HepG2 (cell line): ENCODE data around the gene DDX17. TPM values are rescaled to one million over a fixed set of nuclear protein-coding genes. Genes with fewer than 3 reads are reported as not detected.

Experiments used
- AGO2 ChIP-seq: fragments of 200-400 bp; formaldehyde crosslinking; optimal IDR thresholded peaks from 2 replicates; pipeline ENCODE3; 2017; ENCODE audit warnings: mild to moderate bottlenecking, low read depth, low read length, moderate library complexity
- EP300 ChIP-seq, 3 experiments: sonication (generic) in 1 of 3; formaldehyde crosslinking in 1 of 3; IDR thresholded peaks; 2 replicates each; pipeline versions ENCODE4 v1.5.1 to v1.6.1; 2011 to 2020; ENCODE audit warnings: low read depth in 2 of 3, low read length in 2 of 3, borderline replicate concordance in 1 of 3, improper control_type of control experiment in 1 of 3, mild to moderate bottlenecking in 1 of 3, missing genetic modification reagents in 1 of 3, moderate library complexity in 1 of 3
- ESRRA ChIP-seq: sonication (generic); formaldehyde crosslinking; IDR thresholded peaks from 2 replicates; pipeline ENCODE4 v1.5.1; 2020; ENCODE audit warnings: mild to moderate bottlenecking, low read depth, missing genetic modification reagents
- GATAD1 ChIP-seq: IDR thresholded peaks from 2 replicates; pipeline ENCODE4 v1.6.1; 2016; ENCODE audit warnings: missing genetic modification reagents, missing compliant biosample characterization
- HNRNPLL ChIP-seq: fragments of 200-400 bp; formaldehyde crosslinking; IDR thresholded peaks from 2 replicates; pipeline ENCODE4 v1.6.1; 2017; ENCODE audit warnings: mild to moderate bottlenecking, low read depth, low read length; ENCODE audit not compliant: poor library complexity, severe bottlenecking
- KDM5A ChIP-seq: fragments of 200-600 bp; sonication (generic); IDR thresholded peaks from 2 replicates; pipeline ENCODE4 v1.7.0; 2018; ENCODE audit warnings: antibody characterized with exemption, mild to moderate bottlenecking, low read length, borderline replicate concordance
- MTA3 ChIP-seq: sonication (generic); formaldehyde crosslinking; IDR thresholded peaks from 2 replicates; pipeline ENCODE4 v1.4.0; 2020; ENCODE audit warnings: missing genetic modification reagents
- POLR2A ChIP-seq, 2 experiments: IDR thresholded peaks; 2 replicates each; pipeline ENCODE4 v1.6.1; 2011; ENCODE audit warnings: low read depth in 2 of 2, low read length in 2 of 2, mild to moderate bottlenecking in 1 of 2, moderate library complexity in 1 of 2; ENCODE audit not compliant: insufficient read depth in 1 of 2
- REL ChIP-seq: sonication (generic); formaldehyde crosslinking; conservative IDR thresholded peaks from 2 replicates; pipeline ENCODE4 v1.8.0; 2022; ENCODE audit warnings: mild to moderate bottlenecking, missing genetic modification reagents, moderate library complexity
- RXRB ChIP-seq: IDR thresholded peaks from 2 replicates; pipeline ENCODE4 v1.6.1; 2016; ENCODE audit warnings: borderline replicate concordance, missing genetic modification reagents, missing compliant biosample characterization
- SNAPC2 ChIP-seq: sonication (generic); formaldehyde crosslinking; IDR thresholded peaks from 2 replicates; pipeline ENCODE4 v1.8.1; 2022; ENCODE audit warnings: mild to moderate bottlenecking, missing genetic modification reagents
- ZFAT ChIP-seq: sonication (generic); formaldehyde crosslinking; conservative IDR thresholded peaks from 2 replicates; pipeline ENCODE4 v1.8.1; 2023; ENCODE audit warnings: missing genetic modification reagents, inconsistent platforms
- ZFY ChIP-seq: sonication (generic); formaldehyde crosslinking; IDR thresholded peaks from 2 replicates; pipeline ENCODE4 v1.4.0; 2020; ENCODE audit warnings: missing genetic modification reagents
- ZMAT3 ChIP-seq: sonication (generic); formaldehyde crosslinking; conservative IDR thresholded peaks from 2 replicates; pipeline ENCODE4 v1.7.0; 2021; ENCODE audit warnings: missing genetic modification reagents
- ZNF432 ChIP-seq: sonication (generic); formaldehyde crosslinking; IDR thresholded peaks from 2 replicates; pipeline ENCODE4 v1.5.0; 2020; ENCODE audit warnings: missing genetic modification reagents, mild to moderate bottlenecking, borderline replicate concordance
- ZNF558 ChIP-seq: sonication (generic); formaldehyde crosslinking; IDR thresholded peaks from 2 replicates; pipeline ENCODE4 v1.9.0; 2022; ENCODE audit warnings: mild to moderate bottlenecking, missing genetic modification reagents, borderline replicate concordance
- ZNF746 ChIP-seq: sonication (generic); formaldehyde crosslinking; IDR thresholded peaks from 2 replicates; pipeline ENCODE4 v1.8.0; 2022; ENCODE audit warnings: mild to moderate bottlenecking, missing genetic modification reagents
- ZNF780A ChIP-seq: sonication (generic); formaldehyde crosslinking; IDR thresholded peaks from 2 replicates; pipeline ENCODE4 v1.8.0; 2022; ENCODE audit warnings: mild to moderate bottlenecking, missing genetic modification reagents, moderate library complexity
- polyA plus RNA-seq, 8 experiments: library from polyadenylated mRNA; depleted of rRNA in 3 of 8; stranded (reverse) in 7 of 8; unstranded in 1 of 8; fragments of >200 nt; fragmentation: Illumina TruSeq in 4 of 8; extraction: Trizol in 4 of 8; gene quantifications; 2 replicates each; pipeline versions ENCODE4 v1.2.1 to v1.2.3, GENCODE V29; 2011 to 2016; ENCODE audit warnings: low read depth in 4 of 8, missing spikeins in 1 of 8, mixed read lengths in 1 of 8; ENCODE audit not compliant: insufficient read depth in 1 of 8
- total RNA-seq, 5 experiments: library from RNA; depleted of rRNA; stranded (reverse); fragments of >200 nt; fragmentation: Illumina TruSeq; extraction: Trizol; gene quantifications; 2 replicates each; pipeline ENCODE4 v1.2.3, GENCODE V29; 2016; ENCODE audit warnings: low read depth in 1 of 5
- TF ChIP-seq, protein P1 (sequence below): sonication (generic); formaldehyde crosslinking; IDR thresholded peaks from 2 replicates; pipeline ENCODE4 v1.8.1; 2023; ENCODE audit warnings: mild to moderate bottlenecking, moderate library complexity, missing genetic modification reagents
- TF ChIP-seq, protein P2 (sequence below): sonication (generic); formaldehyde crosslinking; conservative IDR thresholded peaks from 2 replicates; pipeline ENCODE4 v1.4.0; 2020; ENCODE audit warnings: missing genetic modification reagents
- TF ChIP-seq, protein P3 (sequence below): IDR thresholded peaks from 2 replicates; pipeline ENCODE4 v1.6.1; 2016
- TF ChIP-seq, protein P4 (sequence below): sonication (generic); formaldehyde crosslinking; IDR thresholded peaks from 2 replicates; pipeline ENCODE4 v1.4.0; 2020; ENCODE audit warnings: missing genetic modification reagents

The DDX17 gene
- total and polyA plus RNA-seq, 2 of the 13 experiments (the other 11 are each of a cell fraction or from before 2014, with no cell fraction given), result 238 to 344 TPM

DNA sequence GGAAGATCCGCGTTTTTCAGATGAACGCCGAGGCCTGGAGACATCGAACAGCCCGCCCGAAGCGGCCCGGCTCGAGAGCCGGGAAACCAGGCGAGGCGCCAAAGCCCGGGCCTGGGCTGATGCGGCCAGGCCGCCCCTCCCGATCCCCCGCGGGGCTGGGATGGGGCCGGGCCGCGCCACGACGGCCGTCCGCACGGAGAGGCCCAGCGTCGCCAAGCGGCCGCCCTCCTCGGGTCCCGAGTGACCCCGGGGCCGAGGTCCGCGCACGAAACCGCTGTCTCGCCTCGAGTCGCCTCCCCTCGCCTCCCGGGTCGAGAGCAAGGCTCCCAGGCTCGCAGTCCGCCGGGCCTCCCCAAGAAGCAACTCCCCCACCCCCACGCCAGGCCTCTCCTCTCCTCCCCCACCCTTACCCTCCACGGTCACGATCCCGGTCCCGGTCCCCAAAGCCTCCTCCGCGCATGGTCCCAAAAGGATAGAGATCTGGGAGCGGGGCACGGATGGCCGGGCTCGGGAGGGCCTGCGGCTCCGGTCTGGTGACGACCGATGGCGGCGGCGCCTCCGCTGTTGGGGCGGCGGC, 482 bp downstream of the DDX17 start (continued):
- TF ChIP-seq ZFAT (CRISPR knock-in tag) (0 out of 2 replicates have a peak, but pooled peaks have one; percentile 42), ZNF558 (CRISPR knock-in tag) (no peak), HNRNPLL (no peak), RXRB (CRISPR knock-in tag) (0 out of 2 replicates have a peak, but pooled peaks have one; percentile 7), ESRRA (CRISPR knock-in tag) (peak; percentile 22; the same call in 1 of the 2 replicates), AGO2 (peak; percentile 92), SNAPC2 (CRISPR knock-in tag) (no peak), ZNF746 (CRISPR knock-in tag) (0 out of 2 replicates have a peak, but pooled peaks have one; percentile 27), ZNF780A (CRISPR knock-in tag) (no peak), POLR2A (IDR thresholded peaks at IDR 0.05; ENCODE audit: insufficient read depth in 1 of 2, low read depth in 2 of 2, low read length in 2 of 2) (no peak), GATAD1 (CRISPR knock-in tag) (0 out of 2 replicates have a peak, but pooled peaks have one; percentile 15), MTA3 (CRISPR knock-in tag) (no peak), KDM5A (0 out of 2 replicates have a peak, but pooled peaks have one; percentile 63), ZMAT3 (CRISPR knock-in tag) (no peak), EP300 (IDR thresholded peaks at IDR 0.05; ENCODE audit: low read depth in 2 of 2, low read length in 2 of 2) (no peak), EP300 (CRISPR knock-in tag; IDR thresholded peaks at IDR 0.05; ENCODE audit: borderline replicate concordance) (no peak), ZNF432 (CRISPR knock-in tag) (no peak), ZFY (CRISPR knock-in tag) (peak; percentile 91), REL (CRISPR knock-in tag) (no peak)
- TF ChIP-seq, protein P1, sequence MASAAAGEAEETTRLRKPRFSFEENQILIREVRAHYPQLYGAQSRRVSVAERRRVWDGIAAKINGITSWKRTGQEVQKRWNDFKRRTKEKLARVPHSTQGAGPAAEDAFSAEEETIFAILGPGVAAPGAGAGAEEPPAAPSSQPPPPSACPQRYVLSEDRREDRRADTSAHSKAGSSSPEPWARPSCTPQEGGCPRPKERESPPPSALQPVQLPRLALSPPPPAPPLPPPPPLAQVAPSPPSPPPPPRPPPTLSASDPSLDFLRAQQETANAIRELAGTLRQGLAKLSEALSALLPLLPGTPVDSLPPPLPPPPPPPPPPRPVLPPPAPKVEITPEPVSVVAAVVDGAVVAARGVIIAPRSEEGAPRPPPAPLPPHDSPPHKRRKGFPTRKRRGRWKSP (CRISPR knock-in tag), result no peak
- TF ChIP-seq, protein P2, sequence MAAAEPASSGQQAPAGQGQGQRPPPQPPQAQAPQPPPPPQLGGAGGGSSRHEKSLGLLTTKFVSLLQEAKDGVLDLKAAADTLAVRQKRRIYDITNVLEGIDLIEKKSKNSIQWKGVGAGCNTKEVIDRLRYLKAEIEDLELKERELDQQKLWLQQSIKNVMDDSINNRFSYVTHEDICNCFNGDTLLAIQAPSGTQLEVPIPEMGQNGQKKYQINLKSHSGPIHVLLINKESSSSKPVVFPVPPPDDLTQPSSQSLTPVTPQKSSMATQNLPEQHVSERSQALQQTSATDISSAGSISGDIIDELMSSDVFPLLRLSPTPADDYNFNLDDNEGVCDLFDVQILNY, result no peak
- TF ChIP-seq, protein P3, sequence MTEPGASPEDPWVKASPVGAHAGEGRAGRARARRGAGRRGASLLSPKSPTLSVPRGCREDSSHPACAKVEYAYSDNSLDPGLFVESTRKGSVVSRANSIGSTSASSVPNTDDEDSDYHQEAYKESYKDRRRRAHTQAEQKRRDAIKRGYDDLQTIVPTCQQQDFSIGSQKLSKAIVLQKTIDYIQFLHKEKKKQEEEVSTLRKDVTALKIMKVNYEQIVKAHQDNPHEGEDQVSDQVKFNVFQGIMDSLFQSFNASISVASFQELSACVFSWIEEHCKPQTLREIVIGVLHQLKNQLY (CRISPR knock-in tag), result no peak
- TF ChIP-seq, protein P4, sequence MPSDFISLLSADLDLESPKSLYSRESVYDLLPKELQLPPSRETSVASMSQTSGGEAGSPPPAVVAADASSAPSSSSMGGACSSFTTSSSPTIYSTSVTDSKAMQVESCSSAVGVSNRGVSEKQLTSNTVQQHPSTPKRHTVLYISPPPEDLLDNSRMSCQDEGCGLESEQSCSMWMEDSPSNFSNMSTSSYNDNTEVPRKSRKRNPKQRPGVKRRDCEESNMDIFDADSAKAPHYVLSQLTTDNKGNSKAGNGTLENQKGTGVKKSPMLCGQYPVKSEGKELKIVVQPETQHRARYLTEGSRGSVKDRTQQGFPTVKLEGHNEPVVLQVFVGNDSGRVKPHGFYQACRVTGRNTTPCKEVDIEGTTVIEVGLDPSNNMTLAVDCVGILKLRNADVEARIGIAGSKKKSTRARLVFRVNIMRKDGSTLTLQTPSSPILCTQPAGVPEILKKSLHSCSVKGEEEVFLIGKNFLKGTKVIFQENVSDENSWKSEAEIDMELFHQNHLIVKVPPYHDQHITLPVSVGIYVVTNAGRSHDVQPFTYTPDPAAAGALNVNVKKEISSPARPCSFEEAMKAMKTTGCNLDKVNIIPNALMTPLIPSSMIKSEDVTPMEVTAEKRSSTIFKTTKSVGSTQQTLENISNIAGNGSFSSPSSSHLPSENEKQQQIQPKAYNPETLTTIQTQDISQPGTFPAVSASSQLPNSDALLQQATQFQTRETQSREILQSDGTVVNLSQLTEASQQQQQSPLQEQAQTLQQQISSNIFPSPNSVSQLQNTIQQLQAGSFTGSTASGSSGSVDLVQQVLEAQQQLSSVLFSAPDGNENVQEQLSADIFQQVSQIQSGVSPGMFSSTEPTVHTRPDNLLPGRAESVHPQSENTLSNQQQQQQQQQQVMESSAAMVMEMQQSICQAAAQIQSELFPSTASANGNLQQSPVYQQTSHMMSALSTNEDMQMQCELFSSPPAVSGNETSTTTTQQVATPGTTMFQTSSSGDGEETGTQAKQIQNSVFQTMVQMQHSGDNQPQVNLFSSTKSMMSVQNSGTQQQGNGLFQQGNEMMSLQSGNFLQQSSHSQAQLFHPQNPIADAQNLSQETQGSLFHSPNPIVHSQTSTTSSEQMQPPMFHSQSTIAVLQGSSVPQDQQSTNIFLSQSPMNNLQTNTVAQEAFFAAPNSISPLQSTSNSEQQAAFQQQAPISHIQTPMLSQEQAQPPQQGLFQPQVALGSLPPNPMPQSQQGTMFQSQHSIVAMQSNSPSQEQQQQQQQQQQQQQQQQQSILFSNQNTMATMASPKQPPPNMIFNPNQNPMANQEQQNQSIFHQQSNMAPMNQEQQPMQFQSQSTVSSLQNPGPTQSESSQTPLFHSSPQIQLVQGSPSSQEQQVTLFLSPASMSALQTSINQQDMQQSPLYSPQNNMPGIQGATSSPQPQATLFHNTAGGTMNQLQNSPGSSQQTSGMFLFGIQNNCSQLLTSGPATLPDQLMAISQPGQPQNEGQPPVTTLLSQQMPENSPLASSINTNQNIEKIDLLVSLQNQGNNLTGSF, result no peak
